H9 (cell line): ENCODE results near the gene ITGB6. TPM values are rescaled to one million over a fixed set of nuclear protein-coding genes. Genes with fewer than 3 reads are reported as not detected.

Source experiments
- DNase-seq: peaks from one replicate; pipeline ENCODE4 v3.0.0-alpha.2; 2017
- H2AFZ ChIP-seq: one replicate; pipeline ENCODE4 v1.6.1; 2013; ENCODE audit warnings: mild to moderate bottlenecking, low read length, control low read depth, moderate library complexity
- H2AK5ac ChIP-seq: 2 replicates; pipeline ENCODE4 v1.6.1; 2013; ENCODE audit warnings: low read length, control low read depth, mixed read lengths; ENCODE audit not compliant: insufficient read length
- H2BK120ac ChIP-seq: one replicate; pipeline ENCODE4 v1.6.1; 2013; ENCODE audit warnings: low read depth, mild to moderate bottlenecking, low read length, control low read depth, inconsistent platforms; ENCODE audit not compliant: poor library complexity, severe bottlenecking
- H2BK12ac ChIP-seq: 2 replicates; pipeline ENCODE4 v1.6.1; 2013; ENCODE audit warnings: low read length, control low read depth, mixed read lengths, low read depth; ENCODE audit not compliant: insufficient read length
- H2BK15ac ChIP-seq: 2 replicates; pipeline ENCODE4 v1.6.1; 2013; ENCODE audit warnings: low read depth, low read length, control low read depth
- H2BK20ac ChIP-seq: one replicate; pipeline ENCODE4 v1.6.1; 2013; ENCODE audit warnings: low read depth, mild to moderate bottlenecking, low read length, control low read depth, inconsistent platforms; ENCODE audit not compliant: poor library complexity, severe bottlenecking
- H2BK5ac ChIP-seq: 2 replicates; pipeline ENCODE4 v1.6.1; 2013; ENCODE audit warnings: low read length, control low read depth, mixed read lengths; ENCODE audit not compliant: insufficient read length
- H3K14ac ChIP-seq: 2 replicates; pipeline ENCODE4 v1.6.1; 2013; ENCODE audit warnings: low read length, control low read depth; ENCODE audit not compliant: insufficient read depth
- H3K18ac ChIP-seq: 2 replicates; pipeline ENCODE4 v1.6.1; 2013; ENCODE audit warnings: low read depth, mild to moderate bottlenecking, mixed read lengths, low read length, control low read depth; ENCODE audit not compliant: insufficient read length
- H3K23ac ChIP-seq: 2 replicates; pipeline ENCODE4 v1.6.1; 2013; ENCODE audit warnings: low read length, control low read depth, mixed read lengths, low read depth; ENCODE audit not compliant: insufficient read length
- H3K23me2 ChIP-seq: 2 replicates; pipeline ENCODE4 v1.6.1; 2013; ENCODE audit warnings: low read depth, mild to moderate bottlenecking, mixed read lengths, low read length, control low read depth; ENCODE audit not compliant: insufficient read length, poor library complexity, severe bottlenecking
- H3K27ac ChIP-seq: 2 replicates; pipeline ENCODE4 v1.5.1; 2013; ENCODE audit warnings: low read length, control low read depth, mixed read lengths, low read depth; ENCODE audit not compliant: insufficient read length
- H3K27me3 ChIP-seq: 2 replicates; pipeline ENCODE4 v1.6.1; 2013; ENCODE audit warnings: low read length, control low read depth, inconsistent platforms; ENCODE audit not compliant: insufficient read depth
- H3K4ac ChIP-seq: 2 replicates; pipeline ENCODE4 v1.6.1; 2013; ENCODE audit warnings: low read depth, mild to moderate bottlenecking, control low read depth, inconsistent platforms, low read length, moderate library complexity
- H3K4me1 ChIP-seq: 2 replicates; pipeline ENCODE4 v1.6.1; 2013; ENCODE audit warnings: low read length, control low read depth, inconsistent platforms; ENCODE audit not compliant: insufficient read depth
- H3K4me2 ChIP-seq: 2 replicates; pipeline ENCODE4 v1.6.1; 2013; ENCODE audit warnings: low read length, control low read depth, mixed read lengths; ENCODE audit not compliant: insufficient read length, insufficient read depth
- H3K56ac ChIP-seq: 2 replicates; pipeline ENCODE4 v1.6.1; 2013; ENCODE audit warnings: low read depth, mild to moderate bottlenecking, mixed read lengths, low read length, control low read depth; ENCODE audit not compliant: insufficient read length
- H3K79me1 ChIP-seq: 2 replicates; pipeline ENCODE4 v1.6.1; 2013; ENCODE audit warnings: low read depth, mild to moderate bottlenecking, moderate library complexity, low read length, control low read depth, inconsistent platforms; ENCODE audit not compliant: insufficient read depth, poor library complexity, severe bottlenecking
- H3K79me2 ChIP-seq: 2 replicates; pipeline ENCODE4 v1.6.1; 2013; ENCODE audit warnings: low read length, control low read depth, inconsistent platforms; ENCODE audit not compliant: insufficient read depth
- H3K9ac ChIP-seq: 2 replicates; pipeline ENCODE4 v1.6.1; 2013; ENCODE audit warnings: low read length, control low read depth, mixed read lengths; ENCODE audit not compliant: insufficient read length; ENCODE audit errors: extremely low read depth
- H3K9me3 ChIP-seq: one replicate; pipeline ENCODE4 v1.6.1; 2013; ENCODE audit warnings: low read depth, low read length, inconsistent platforms; ENCODE audit not compliant: control insufficient read depth
- H3T11ph ChIP-seq: one replicate; pipeline ENCODE4 v1.6.1; 2013; ENCODE audit warnings: mild to moderate bottlenecking, low read length, control low read depth, inconsistent platforms
- H4K20me1 ChIP-seq: one replicate; pipeline ENCODE4 v1.6.1; 2013; ENCODE audit not compliant: control insufficient read depth, insufficient read length, insufficient read depth
- H4K5ac ChIP-seq: 2 replicates; pipeline ENCODE4 v1.6.1; 2013; ENCODE audit warnings: low read depth, mild to moderate bottlenecking, mixed read lengths, low read length, control low read depth; ENCODE audit not compliant: insufficient read length
- H4K8ac ChIP-seq: replicated peaks from 2 replicates; pipeline ENCODE4 v1.6.1; 2013; ENCODE audit warnings: low read length, control low read depth, mixed read lengths, low read depth; ENCODE audit not compliant: insufficient read length
- H4K91ac ChIP-seq: 2 replicates; pipeline ENCODE4 v1.6.1; 2013; ENCODE audit warnings: low read depth, mild to moderate bottlenecking, moderate library complexity, mixed read lengths, low read length, control low read depth; ENCODE audit not compliant: insufficient read length
- H3K27ac Mint-ChIP-seq, 3 experiments: 2 replicates in 2 of 3; 3 replicates in 1 of 3; pipeline ENCODE4 v1.8.0; 2020 to 2021; ENCODE audit warnings: mixed read lengths in 3 of 3, mild to moderate bottlenecking in 1 of 3, moderate library complexity in 1 of 3
- H3K27me3 Mint-ChIP-seq: 2 replicates; pipeline ENCODE4 v1.8.0; 2021; ENCODE audit warnings: low read depth, mild to moderate bottlenecking, moderate library complexity, mixed read lengths
- H3K36me3 Mint-ChIP-seq, 3 experiments: 2 replicates in 2 of 3; 3 replicates in 1 of 3; pipeline ENCODE4 v1.8.0; 2020 to 2021; ENCODE audit warnings: low read depth in 3 of 3, mixed read lengths in 3 of 3; ENCODE audit not compliant: insufficient read depth in 1 of 3
- H3K4me1 Mint-ChIP-seq, 2 experiments: 2 replicates each; pipeline ENCODE4 v1.8.0; 2020; ENCODE audit warnings: mixed read lengths in 2 of 2
- H3K4me3 Mint-ChIP-seq, 2 experiments: 2 replicates in 1 of 2; 3 replicates in 1 of 2; pipeline ENCODE4 v1.8.0; 2020 to 2021; ENCODE audit warnings: mild to moderate bottlenecking in 2 of 2, mixed read lengths in 2 of 2, moderate library complexity in 1 of 2
- H3K9me3 Mint-ChIP-seq, 2 experiments: 2 replicates in 1 of 2; 3 replicates in 1 of 2; pipeline ENCODE4 v1.8.0; 2020; ENCODE audit warnings: mild to moderate bottlenecking in 2 of 2, mixed read lengths in 2 of 2, moderate library complexity in 1 of 2
- CTCF ChIP-seq: fragments of 200-600 bp; sonication (generic); conservative IDR thresholded peaks from 3 replicates; pipeline ENCODE4 v1.8.0; 2021; ENCODE audit warnings: antibody characterized with exemption, mild to moderate bottlenecking
- WGBS: extraction: QIAGEN DNeasy Blood & Tissue Kit; methylation state at CpG from one replicate; pipeline ENCODE4 v1.1.7; 2013; ENCODE audit warnings: missing lambda C conversion rate, low lambda C conversion rate, mixed read lengths; ENCODE audit not compliant: insufficient read length; ENCODE audit errors: extremely low coverage; 5-methylcytosine and 5-hydroxymethylcytosine counted together
- total RNA-seq: library from RNA; stranded (reverse); gene quantifications from 2 replicates; pipeline ENCODE4 v1.2.1, GENCODE V29; 2021

The ITGB6 gene
- total RNA-seq, 1 experiment from 2014 or later, result not detected

GRCh38 chr2:160110674-160111239 is 89.3 kb downstream of the ITGB6 start:
- Histone ChIP-seq H2BK12ac (no peak overlapping the region), H3K9me3 (no peaks in the 10 kb centered on the region), H4K8ac (no peak overlapping the region), H3K18ac (no peak overlapping the region), H2AFZ (no peak overlapping the region), H3K4ac (no peak overlapping the region), H3T11ph (no peak overlapping the region), H2AK5ac (no peak overlapping the region), H3K27ac (no peak overlapping the region), H2BK15ac (no peak overlapping the region), H2BK20ac (no peak overlapping the region), H4K5ac (no peak overlapping the region), H3K23me2 (no peaks in the 10 kb centered on the region), H3K4me1 (no peaks in the 10 kb centered on the region), H3K27me3 (no peaks in the 10 kb centered on the region), H3K23ac (no peak overlapping the region), H3K4me2 (no peak overlapping the region), H3K9ac (no peak overlapping the region), H2BK5ac (no peak overlapping the region), H4K91ac (no peak overlapping the region), H3K14ac (no peak overlapping the region), H3K79me1 (no peaks in the 10 kb centered on the region), H4K20me1 (no peaks in the 10 kb centered on the region), H3K56ac (no peak overlapping the region), H3K79me2 (no peaks in the 10 kb centered on the region), H2BK120ac (no peak overlapping the region)
- Mint-ChIP-seq H3K4me3 (no peak overlapping the region), H3K27me3 (peaks cover 2% of the 10 kb centered on the region; the same call in 1 of the 2 replicates), H3K9me3 (peaks cover 10% of the 10 kb centered on the region in 2 experiments), H3K27ac (peak overlapping the region in 1 of 3 experiments; percentile 15; a peak in 2 of 7 replicates), H3K36me3 (peaks cover 2 to 5% (median 4%) of the 10 kb centered on the region in 3 experiments; a peak in 4 of 7 replicates), H3K4me1 (peaks cover 3 to 9% of the 10 kb centered on the region in 2 experiments; a peak in 3 of 4 replicates)
- DNase-seq, result no peak
- WGBS, result no CpG with 5 or more reads among the region's 7 CpGs
- no peak for TF ChIP-seq CTCF
